GM21528 (cell line): ENCODE measurements around the gene IFITM5.
"Not testable (repeated sequence)": the region's sequence is repeated elsewhere in the genome, so short reads cannot be mapped to it uniquely, and the experiment has no call there.

Source experiments
- ATAC-seq: cut with Tn5 transposase; IDR thresholded peaks from one replicate; pipeline ENCODE4 v1.9.1; 2021; ENCODE audit warnings: mild to moderate bottlenecking, moderate library complexity; ENCODE audit not compliant: unreplicated experiment, low FRiP score

Gene IFITM5

GRCh38 chr11:313787-314553, 14.6 kb upstream of the IFITM5 start, which contains the start of gene IFITM1:
TSS of gene IFITM1 (plus strand) at chr11:314040. CDS start at chr11:314171, 131 bp downstream.
- no peak for ATAC-seq

- no peak for ATAC-seq
Measured at GRCh38 chr11:313304-313786, 14.0 kb upstream of the IFITM5 start.

GRCh38 chr11:312092-312816, 12.9 kb upstream of the IFITM5 start:
- ATAC-seq, result no peak

- not testable (repeated sequence) for ATAC-seq
Measured at GRCh38 chr11:311013-311748, 11.9 kb upstream of the IFITM5 start.

- ATAC-seq, result not testable (repeated sequence)
Measured at GRCh38 chr11:309979-310572, 10.8 kb upstream of the IFITM5 start.

- not testable (repeated sequence) for ATAC-seq
Measured at GRCh38 chr11:308740-309665, 9.7 kb upstream of the IFITM5 start.

- ATAC-seq, result not testable (repeated sequence)
Measured at GRCh38 chr11:307766-308708, 8.7 kb upstream of the IFITM5 start, which contains the start of gene IFITM2. TSS of gene IFITM2 (plus strand) at chr11:307816. CDS start at chr11:308193, 377 bp downstream.

- no peak for ATAC-seq
Measured at GRCh38 chr11:306645-307371, 7.5 kb upstream of the IFITM5 start.

GRCh38 chr11:305844-306211, 6.5 kb upstream of the IFITM5 start:
- ATAC-seq, result no peak

GRCh38 chr11:304915-305843, 5.9 kb upstream of the IFITM5 start:
- ATAC-seq, result no peak

GRCh38 chr11:304061-304506, 4.8 kb upstream of the IFITM5 start:
- ATAC-seq, result no peak

- no peak for ATAC-seq
Measured at GRCh38 chr11:303363-303762, 4.0 kb upstream of the IFITM5 start.

GRCh38 chr11:299951-300735, 817 bp upstream of the IFITM5 start:
- ATAC-seq, result no peak

GRCh38 chr11:298406-299065, 790 bp downstream of the IFITM5 start:
- ATAC-seq, result no peak
